Peyer's patch (tissue), 4 donors: Measurements from ENCODE around the gene ARRB2. TPM values are rescaled to one million over a fixed set of nuclear protein-coding genes. Genes with fewer than 3 reads are reported as not detected.
"Not testable (repeated sequence)": the region's sequence is repeated elsewhere in the genome, so short reads cannot be mapped to it uniquely, and the experiment has no call there.

Experiments
- DNase-seq, 3 donors: peaks; one replicate each; pipeline ENCODE4 v3.0.0-alpha.2; 2017 to 2019
- H3K27ac ChIP-seq, 4 donors: fragments of 200-600 bp; sonication (generic); one replicate each; pipeline ENCODE4 v1.5.1; 2016 to 2019
- H3K27me3 ChIP-seq, 2 donors: fragments of 200-600 bp; sonication (generic); one replicate each; pipeline ENCODE4 v1.5.1; 2019
- H3K36me3 ChIP-seq, 3 donors: fragments of 200-600 bp; sonication (generic); one replicate each; pipeline ENCODE4 v1.5.1; 2016 to 2019
- H3K4me1 ChIP-seq, 4 donors: fragments of 200-600 bp; sonication (generic); one replicate each; pipeline ENCODE4 v1.5.1; 2016 to 2019
- H3K4me3 ChIP-seq, 4 donors: fragments of 200-600 bp; sonication (generic); 1 replicate in 3 of 4; 2 replicates in 1 of 4; pipeline ENCODE4 v1.5.1; 2016 to 2019; ENCODE audit warnings: mild to moderate bottlenecking in 1 of 4
- H3K9me3 ChIP-seq, 4 donors: fragments of 200-600 bp; sonication (generic); one replicate each; pipeline ENCODE4 v1.5.1; 2016 to 2019; ENCODE audit warnings: mild to moderate bottlenecking in 1 of 4
- CTCF ChIP-seq, 6 experiments: fragments of 450-650 bp in 4 of 6; fragments of 200-600 bp in 2 of 6; sonication (generic) in 1 of 6; IDR thresholded peaks; one replicate each; pipeline ENCODE4 v1.5.1; 2017 to 2019; ENCODE audit warnings: antibody characterized with exemption in 6 of 6, mild to moderate bottlenecking in 3 of 6, moderate library complexity in 1 of 6
- POLR2A ChIP-seq, 2 donors: fragments of 450-650 bp; IDR thresholded peaks; one replicate each; pipeline ENCODE4 v1.5.1; 2017; ENCODE audit warnings: antibody characterized with exemption in 2 of 2, mild to moderate bottlenecking in 2 of 2, moderate library complexity in 2 of 2
- total RNA-seq, 4 donors: library from RNA; depleted of rRNA; stranded (reverse); fragments of >200 nt; gene quantifications; one replicate each; pipeline ENCODE4 v1.1.0, GENCODE V29; 2016

ARRB2 gene
- total RNA-seq, 4 donors from 2014 or later: 59.2 to 163 (median 73.8) TPM

- H3K4me1 ChIP-seq: peaks cover 5 to 44% (median 13%) of the 10 kb centered on the region in 4 donors
- H3K9me3 ChIP-seq: no peaks in the 10 kb centered on the region
- peak in 2 of 3 donors; percentile 63 to 79 for DNase-seq
Observed at GRCh38 chr17:4710693-4711634, 532 bp downstream of the ARRB2 start.

GRCh38 chr17:4711661-4712181 lies 1.3 kb downstream of the ARRB2 start:
- H3K36me3 ChIP-seq: peaks cover 0 to 8% (median 0%) of the 10 kb centered on the region in 3 donors
- peaks cover 5 to 44% (median 13%) of the 10 kb centered on the region in 4 donors for H3K4me1 ChIP-seq
- DNase-seq: peak; percentile 42 to 89 (median 86)
- peak overlapping the region; percentile 65 to 90 (median 86) for H3K4me3 ChIP-seq
- TF ChIP-seq CTCF (IDR thresholded peaks at IDR 0.05) (no peak), POLR2A (IDR thresholded peaks at IDR 0.05) (peak; percentile 47 to 71)
- no peaks in the 10 kb centered on the region for H3K9me3 ChIP-seq
- H3K27ac ChIP-seq: peak overlapping the region; percentile 86 to 99 (median 92)
- no peaks in the 10 kb centered on the region for H3K27me3 ChIP-seq

More at GRCh38 chr17:4710693-4711634, 532 bp downstream of the ARRB2 start:
- Histone ChIP-seq H3K27me3 (no peaks in the 10 kb centered on the region), H3K27ac (peak overlapping the region; percentile 86 to 99 (median 92)), H3K4me3 (peak overlapping the region; percentile 65 to 90 (median 86)), H3K36me3 (peaks cover 0 to under 1% (median 0%) of the 10 kb centered on the region in 3 donors)
- TF ChIP-seq POLR2A (IDR thresholded peaks at IDR 0.05) (peak; percentile 32), CTCF (IDR thresholded peaks at IDR 0.05) (no peak)

- no peaks in the 10 kb centered on the region for H3K9me3 ChIP-seq
- no peak for DNase-seq
- no peak for TF ChIP-seq POLR2A (IDR thresholded peaks at IDR 0.05)
- no peak for TF ChIP-seq CTCF (IDR thresholded peaks at IDR 0.05)
- peaks cover 5 to 44% (median 13%) of the 10 kb centered on the region in 4 donors for H3K4me1 ChIP-seq
- H3K27ac ChIP-seq: peak overlapping the region; percentile 25 to 99 (median 88)
- H3K36me3 ChIP-seq: peaks cover 0 to 16% (median 0%) of the 10 kb centered on the region in 3 donors
- H3K27me3 ChIP-seq: no peaks in the 10 kb centered on the region
- peak overlapping the region in 2 of 4 donors; percentile 84 to 87 for H3K4me3 ChIP-seq
Observed at GRCh38 chr17:4712526-4712925, 2.1 kb downstream of the ARRB2 start.

GRCh38 chr17:4714340-4715062 lies 4.1 kb downstream of the ARRB2 start:
- not testable (repeated sequence) for DNase-seq, H3K27me3 ChIP-seq, H3K9me3 ChIP-seq
- H3K27ac ChIP-seq: peak overlapping the region in 3 of 4 donors; percentile 24 to 62 (median 58)
- peak overlapping the region in 2 of 4 donors; percentile 10 to 12 for H3K4me3 ChIP-seq
- peaks cover 5 to 40% (median 13%) of the 10 kb centered on the region in 4 donors for H3K4me1 ChIP-seq
- H3K36me3 ChIP-seq: peaks cover 0 to 32% (median 0%) of the 10 kb centered on the region in 3 donors

GRCh38 chr17:4715063-4715744 lies 4.8 kb downstream of the ARRB2 start:
- peaks cover 5 to 40% (median 12%) of the 10 kb centered on the region in 4 donors for H3K4me1 ChIP-seq
- peaks cover 0 to 39% (median 0%) of the 10 kb centered on the region in 3 donors for H3K36me3 ChIP-seq
- peak overlapping the region in 2 of 4 donors; percentile 10 to 12 for H3K4me3 ChIP-seq
- no peak for TF ChIP-seq POLR2A (IDR thresholded peaks at IDR 0.05)
- TF ChIP-seq CTCF (IDR thresholded peaks at IDR 0.05): no peak
- peak in 2 of 3 donors; percentile 46 to 70 for DNase-seq
- H3K9me3 ChIP-seq: no peaks in the 10 kb centered on the region
- no peaks in the 10 kb centered on the region for H3K27me3 ChIP-seq
- H3K27ac ChIP-seq: peak overlapping the region in 3 of 4 donors; percentile 24 to 62 (median 58)
